Femur (tissue), 1 donor: ENCODE results near the gene MDH2.
"Not testable (repeated sequence)": the region's sequence is repeated elsewhere in the genome, so short reads cannot be mapped to it uniquely, and the experiment has no call there.

Experiments used
- DNase-seq: peaks from one replicate; pipeline ENCODE4 v3.0.0-alpha.2; 2017

Gene MDH2

DNA sequence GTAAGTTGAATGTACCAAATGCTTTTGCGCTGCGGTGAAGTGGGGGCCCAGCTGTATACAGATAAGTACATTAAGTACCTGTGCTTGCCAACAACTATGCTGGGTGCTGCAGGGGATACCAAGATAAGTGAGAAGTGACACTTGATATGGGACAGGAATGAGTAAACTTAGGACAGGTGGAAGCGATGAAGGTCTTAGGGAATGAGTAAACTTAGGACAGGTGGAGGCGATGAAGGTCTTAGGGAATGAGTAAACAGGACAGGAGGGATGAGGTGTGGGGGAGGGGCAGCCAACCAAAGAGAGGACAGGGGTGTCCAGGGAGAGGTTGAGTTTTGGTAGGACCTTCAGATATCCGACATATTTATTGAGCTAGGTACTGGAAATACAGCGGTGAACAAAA, 1.4 kb downstream of the MDH2 start:
- DNase-seq, result no peak

DNA sequence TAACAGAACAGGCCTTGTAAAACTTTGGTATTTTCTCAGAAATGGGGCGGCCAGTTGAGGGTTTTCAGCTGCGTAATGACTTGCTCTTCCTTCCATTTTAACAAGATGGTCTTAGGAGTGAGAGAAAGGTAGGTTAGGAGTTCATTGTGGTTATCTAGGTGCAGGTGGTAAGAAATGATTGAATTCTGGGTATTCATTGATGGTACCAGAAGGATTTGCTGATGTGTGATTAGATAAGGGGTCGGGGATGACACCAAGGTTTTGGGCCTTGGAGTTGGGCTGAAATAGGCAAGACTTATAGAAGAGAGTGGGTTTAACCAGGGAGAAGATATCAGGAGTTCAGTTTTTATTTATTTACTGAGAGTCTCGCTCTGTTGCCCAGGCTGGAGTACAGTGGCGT, 2.6 kb downstream of the MDH2 start:
- no peak for DNase-seq

DNA sequence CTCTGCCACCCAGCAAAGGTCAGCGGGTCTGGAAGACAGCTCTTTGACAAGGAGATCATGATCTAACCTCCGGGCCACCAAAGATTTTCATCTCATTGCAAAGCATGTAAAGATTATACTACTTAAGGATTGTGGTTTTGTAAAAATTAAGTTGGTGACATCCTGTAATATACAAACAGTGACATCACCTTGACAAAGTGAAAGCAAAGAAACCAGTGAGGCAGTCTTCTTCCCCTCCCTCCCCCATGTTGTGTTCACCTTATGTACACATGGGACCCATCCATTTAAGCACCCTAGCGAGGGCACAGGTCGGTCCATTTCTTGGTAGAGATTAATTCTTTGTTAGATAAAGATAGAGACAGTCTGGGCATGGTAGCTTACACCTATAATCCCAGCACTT, 3.9 kb downstream of the MDH2 start:
- DNase-seq, result no peak

DNA sequence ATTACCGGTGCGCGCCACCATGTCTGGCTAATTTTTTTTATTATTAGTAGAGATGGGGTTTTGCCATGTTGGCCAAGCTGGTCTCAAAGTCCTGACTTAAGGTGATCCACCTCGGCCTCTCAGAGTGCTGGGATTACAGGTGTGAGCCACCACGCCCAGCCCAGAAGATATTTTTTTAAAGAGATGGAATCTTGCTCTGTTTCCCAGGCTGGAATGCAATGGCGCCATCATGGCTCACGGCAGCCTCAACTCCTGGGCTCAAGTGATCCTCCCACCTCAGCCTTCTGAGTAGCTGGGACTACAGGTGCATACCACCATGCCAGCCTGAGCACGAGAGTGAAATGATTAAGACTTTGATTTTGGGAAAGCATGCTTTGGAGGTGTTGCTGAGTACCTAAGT, 4.8 kb downstream of the MDH2 start:
- not testable (repeated sequence) for DNase-seq

DNA sequence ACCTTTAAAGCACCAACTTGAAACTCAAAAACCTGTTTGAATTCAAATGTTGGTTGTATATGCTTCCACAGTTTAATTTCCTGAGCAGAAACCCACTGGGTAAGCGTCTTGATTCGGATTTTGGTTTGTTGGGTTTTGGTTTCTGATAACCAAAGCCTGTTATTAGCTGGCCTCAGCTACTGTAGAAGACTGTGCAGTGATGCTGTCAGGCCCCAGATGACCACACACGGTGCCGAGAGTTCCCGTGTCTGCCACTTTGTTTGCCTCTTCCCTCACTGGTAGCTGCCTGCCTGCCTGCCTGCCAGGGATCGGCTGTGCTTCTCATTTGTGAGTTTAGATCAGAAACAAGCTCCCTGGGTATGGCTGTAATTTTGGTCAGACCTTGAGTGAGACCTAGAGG, 5.6 kb downstream of the MDH2 start:
- no peak for DNase-seq

DNA sequence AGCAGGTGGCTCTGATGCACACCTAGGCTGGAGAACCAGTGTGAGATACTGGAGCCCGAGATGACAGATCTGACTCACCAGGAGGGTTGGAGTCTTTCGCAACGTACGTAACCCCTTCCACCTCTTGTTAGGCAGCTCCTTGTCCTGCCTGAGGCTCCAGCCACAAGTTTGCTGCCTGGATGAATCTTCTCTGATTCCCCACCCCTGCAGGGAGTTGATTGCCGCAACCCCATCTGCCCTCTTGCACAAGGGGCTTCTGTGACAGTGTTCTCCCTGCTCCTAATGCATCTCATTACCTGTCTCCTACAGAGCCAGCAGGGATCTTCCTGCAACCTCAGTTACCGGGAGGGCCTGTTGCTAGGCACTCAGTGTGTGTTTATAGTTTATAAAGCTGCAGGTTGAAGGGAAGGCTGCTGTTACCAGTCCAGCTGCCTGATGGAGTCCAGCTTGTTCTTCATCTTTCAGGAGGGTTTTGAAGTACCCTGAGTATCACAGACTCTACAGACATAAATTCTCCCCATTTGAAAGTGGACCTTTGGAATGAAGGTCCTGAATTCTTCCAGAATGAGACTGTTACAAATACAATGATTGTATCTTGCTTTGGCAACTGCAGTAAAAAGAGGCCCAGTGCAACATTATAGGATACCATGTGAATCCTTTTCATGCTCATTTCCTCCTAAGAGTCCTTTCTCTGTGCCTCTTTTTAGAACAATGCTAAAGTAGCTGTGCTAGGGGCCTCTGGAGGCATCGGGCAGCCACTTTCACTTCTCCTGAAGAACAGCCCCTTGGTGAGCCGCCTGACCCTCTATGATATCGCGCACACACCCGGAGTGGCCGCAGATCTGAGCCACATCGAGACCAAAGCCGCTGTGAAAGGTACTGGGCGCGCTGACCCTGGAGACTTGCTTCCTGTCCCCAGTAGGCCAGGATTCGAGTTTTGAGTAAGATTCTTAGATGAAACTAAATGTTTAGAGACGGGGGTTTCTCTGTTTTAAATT, 6.5 kb downstream of the MDH2 start:
- no peak for DNase-seq

DNA sequence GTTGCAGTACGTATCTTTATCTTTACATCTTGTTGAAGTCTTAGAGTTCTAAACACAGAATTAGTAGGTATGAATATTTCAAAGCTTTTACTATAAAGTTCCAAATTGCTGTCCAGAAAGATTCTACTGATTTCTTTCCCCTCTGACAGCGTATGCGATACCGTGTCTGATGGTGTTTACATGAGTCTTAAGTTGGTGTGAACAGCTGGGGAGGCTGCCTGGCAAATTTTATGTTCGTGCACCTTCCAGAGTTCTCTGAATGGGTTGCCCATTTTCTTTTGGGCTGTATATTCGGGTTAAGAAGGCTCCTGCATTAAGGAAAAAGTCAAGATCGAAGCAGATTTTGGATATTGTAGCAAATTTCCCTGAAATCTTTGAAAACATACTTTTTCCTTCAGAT, 8.3 kb downstream of the MDH2 start:
- no peak for DNase-seq

DNA sequence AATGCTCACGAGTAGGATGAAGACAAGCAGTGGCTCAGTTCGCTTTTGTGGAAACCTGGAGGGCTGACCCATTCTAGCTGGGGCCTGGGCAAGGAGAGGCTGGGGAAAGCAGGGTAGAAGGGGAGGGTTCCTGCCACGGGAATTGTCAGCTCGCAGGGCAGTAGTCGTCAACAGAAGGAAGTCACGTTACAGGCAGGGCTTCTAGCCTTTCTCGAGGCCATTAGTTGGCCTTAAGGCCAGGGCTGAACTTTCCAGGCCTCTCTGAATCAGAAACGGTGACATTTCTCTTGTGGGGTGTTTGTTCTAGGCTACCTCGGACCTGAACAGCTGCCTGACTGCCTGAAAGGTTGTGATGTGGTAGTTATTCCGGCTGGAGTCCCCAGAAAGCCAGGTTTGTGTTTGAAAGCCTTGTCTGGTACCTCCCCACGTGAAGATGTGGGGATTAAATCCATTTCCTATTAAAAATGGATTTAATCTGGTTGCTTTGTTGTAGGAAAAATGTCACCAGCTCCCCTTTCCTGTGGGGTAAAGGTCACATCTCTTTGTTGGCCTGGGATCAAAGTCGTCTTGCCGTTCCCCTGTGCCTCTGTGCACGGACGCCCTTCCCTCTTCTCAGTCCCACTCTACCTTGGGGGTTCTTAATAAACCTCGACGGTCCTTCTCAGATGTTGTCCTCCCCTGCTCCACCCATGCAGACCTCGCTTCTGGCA, 9.4 kb downstream of the MDH2 start:
- no peak for DNase-seq

DNA sequence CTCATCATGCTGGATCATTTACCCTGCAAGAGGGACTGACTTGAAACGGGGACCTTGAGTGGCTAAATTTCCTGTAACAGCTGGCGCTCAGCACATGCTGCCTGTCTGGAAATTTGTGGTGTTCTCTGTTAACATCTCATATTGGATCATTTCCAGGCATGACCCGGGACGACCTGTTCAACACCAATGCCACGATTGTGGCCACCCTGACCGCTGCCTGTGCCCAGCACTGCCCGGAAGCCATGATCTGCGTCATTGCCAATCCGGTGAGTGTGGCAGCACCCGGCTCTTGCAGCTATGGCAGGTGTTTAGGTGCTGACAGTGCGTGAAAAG, 9.9 kb downstream of the MDH2 start:
- no peak for DNase-seq

DNA sequence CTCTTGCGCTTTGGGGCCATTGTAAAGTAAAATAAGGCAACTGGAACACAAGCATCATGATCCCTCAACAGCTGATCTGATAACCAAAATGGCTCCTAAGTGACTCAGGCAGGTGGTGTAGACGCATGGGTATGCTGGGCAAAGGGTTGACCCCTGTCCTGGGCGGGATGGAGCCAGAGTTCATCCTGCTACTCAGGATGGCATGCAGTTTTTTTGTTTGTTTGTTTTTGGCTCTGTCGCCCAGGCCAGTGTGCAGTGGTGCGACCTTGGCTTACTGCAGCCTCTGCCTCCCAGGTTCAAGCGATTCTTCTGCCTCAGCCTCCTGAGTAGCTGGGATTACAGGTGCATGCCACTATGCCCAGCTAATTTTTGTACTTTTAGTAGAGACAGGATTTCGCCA, 10.8 kb downstream of the MDH2 start:
- DNase-seq, result not testable (repeated sequence)

DNA sequence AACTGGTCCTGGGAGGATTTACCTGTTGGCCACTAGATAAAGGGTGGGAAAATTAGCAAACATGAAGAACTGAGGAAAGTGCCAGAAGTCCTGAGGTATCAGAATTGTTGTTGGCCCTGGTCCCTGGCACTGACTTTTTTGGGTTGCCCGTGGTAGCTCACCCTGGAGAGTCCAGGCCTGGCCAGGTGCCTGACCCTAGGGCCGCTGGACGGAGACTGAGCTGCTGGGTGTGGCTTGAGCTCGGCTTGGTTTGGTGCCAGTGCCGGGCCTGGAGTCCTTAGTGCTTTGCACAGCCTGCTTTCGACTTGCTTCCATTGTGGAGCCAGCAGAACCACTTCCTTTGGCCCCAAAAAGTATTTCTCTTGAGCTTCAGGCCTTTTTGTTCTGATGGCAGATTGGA, 12.9 kb downstream of the MDH2 start:
- DNase-seq, result no peak

DNA sequence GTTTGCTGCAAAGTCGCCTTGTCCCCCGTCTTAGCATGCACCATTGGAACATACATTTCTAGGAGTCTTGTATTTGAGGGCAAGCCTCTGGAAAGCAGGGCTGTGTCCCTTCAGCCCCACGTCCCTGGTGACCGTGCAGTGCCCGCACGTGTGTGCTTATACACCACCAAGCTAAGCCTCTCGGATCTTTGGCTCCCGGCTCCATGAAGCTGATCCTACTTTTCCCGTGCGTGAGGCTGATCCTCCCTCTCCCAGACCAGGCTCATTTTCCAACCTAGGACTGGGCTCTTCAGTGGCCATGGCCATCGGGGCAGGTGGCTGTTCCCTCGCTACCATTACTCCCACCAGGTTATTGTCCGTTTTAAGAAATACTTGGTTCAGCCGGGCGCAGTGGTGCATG, 14.3 kb downstream of the MDH2 start:
- DNase-seq, result no peak

DNA sequence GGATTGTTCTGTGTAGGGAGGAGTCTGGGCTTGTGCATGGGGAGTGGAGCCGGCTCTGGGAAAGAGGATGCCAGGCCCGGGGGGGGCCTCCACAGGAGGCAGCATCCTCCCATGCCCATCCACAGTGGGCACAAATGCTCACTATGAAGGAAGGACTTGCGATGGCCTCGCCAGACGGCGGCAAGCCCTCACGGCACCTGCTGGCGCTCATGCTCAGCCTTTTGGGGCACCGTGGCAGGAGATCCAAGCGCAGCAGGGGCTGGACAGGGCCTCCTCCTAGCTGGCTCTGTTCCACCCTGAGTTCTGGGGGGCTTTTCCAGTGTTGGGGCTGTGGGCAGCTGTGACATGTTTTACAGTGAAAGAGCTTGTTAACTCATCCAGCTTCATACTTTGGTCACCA, 15.2 kb downstream of the MDH2 start:
- DNase-seq, result no peak

DNA sequence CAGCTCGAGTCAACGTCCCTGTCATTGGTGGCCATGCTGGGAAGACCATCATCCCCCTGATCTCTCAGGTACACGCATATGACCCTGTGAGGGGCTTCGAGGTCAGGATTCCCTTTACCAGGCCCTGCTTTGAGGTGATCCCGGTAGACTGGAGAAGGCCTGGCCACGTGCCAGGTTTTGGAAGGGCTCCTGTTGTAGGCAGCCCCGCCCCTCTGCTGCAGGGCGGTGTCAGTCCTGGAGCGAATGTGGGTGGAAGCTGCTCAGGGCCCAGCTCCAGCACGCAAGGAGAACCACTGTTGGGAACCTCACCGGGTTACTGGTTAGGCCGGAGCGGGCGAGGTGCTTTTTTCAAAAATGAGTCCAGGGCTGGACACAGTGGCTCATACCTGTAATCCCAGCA, 15.6 kb downstream of the MDH2 start:
- no peak for DNase-seq

DNA sequence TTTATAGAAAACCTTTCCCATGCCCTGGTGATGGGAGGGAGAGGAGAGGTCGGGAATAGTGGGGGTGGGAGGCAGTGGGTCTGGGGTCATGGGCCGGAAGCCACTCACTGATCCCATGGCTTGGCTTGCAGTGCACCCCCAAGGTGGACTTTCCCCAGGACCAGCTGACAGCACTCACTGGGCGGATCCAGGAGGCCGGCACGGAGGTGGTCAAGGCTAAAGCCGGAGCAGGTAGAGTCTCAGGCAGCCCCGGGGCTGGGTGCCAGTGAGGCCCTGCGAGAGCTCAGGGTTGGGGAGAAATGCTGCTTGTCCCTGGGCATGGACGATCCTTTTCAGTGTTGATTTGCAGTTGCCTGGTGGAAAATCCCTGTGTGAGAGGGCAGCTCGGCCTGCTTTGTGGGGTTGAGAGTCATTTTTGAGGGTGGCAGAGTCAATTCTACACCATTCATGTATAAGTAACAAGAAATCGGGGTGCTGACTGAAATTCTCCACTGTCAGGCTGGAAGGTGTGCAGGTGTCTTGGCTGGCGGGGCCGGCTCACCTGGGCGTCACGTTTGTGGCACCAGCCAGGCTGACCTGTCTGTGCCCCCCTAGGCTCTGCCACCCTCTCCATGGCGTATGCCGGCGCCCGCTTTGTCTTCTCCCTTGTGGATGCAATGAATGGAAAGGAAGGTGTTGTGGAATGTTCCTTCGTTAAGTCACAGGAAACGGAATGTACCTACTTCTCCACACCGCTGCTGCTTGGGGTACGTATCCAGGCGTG, 16.5 kb downstream of the MDH2 start:
- no peak for DNase-seq

DNA sequence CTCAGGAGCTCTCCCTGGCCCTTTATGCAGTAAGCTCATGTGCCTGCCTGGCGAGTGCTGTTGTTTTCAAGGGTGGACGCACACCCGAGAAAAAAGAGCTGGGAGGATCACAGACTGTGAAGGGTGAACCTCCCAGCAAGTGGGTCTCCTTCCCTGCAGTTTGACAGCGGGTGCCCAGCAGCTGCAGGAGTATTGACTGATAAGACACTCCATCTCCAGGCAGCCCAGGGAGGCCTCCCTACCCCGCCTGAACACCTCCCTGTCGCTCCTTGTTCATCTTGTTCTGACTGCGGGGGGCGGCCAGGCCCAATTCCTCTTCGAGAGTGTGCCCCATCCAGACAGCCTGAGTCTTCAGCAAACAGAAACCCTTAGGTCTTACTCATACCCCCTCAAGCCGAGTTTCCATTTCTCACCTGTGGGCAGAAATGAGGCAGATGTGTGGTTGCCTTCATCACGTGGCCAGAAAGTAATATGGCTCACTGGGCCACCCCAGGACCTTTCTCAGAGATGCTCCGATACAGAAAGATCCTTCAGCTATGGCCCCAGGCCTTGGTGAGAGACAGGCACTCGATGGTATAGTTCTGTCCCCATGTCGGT, 17.2 kb downstream of the MDH2 start:
- no peak for DNase-seq

DNA sequence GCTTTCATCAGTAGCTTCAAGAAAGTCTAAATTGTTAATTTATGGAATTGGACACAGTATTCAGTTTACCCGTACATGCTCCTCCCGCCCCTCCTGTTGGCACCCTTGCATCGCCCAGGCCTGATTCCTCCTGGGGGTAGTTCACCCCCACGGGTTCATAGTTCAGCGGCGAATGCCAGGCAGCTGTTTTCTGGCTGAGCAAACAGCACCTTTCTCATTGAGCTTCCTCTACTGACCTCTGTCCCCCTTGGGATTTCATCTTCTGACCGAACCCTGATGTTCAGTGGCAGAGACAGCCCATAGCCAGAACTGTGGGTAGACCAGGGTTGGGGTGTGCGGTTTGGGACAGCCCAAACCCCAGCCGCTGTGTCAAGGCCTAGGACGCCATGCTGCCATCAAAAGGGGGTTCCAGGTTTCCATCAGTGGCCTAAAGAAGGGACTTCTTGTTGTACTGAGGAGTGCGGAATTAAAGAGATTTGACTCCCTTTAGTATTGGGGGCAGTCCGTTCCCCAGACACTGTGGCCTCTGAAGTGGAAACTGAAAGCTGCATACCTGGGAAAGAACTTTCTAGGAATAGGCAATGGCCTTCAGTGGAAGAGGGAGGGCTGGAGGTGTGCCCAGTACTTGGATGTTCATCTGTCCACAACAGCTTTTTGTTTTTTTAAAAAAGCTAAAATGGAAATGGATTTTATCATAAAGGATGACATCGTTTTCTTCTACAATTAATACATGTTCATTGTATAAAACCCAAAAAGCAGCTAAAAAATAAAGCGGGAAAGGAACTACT, 19.0 kb downstream of the MDH2 start:
- no peak for DNase-seq

DNA sequence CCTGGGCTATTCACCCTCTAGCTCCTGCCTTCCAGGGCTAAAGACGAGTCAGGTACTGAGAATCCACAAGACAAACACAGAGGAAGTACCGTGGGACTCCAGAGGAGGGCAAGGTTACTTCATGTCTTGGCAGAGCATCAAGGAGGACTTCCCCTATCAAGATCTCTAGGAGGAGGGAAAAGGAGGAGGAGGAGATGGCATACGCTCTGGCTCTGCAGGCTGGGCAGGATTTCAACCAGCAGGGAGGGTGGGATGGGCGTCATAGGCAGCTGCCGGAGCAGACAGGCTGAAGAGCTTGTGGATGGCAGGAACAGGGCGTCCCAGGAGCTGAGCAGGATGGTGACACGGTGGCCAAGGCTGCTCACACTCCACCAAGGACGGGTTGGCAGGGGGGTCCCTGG, 21.3 kb downstream of the MDH2 start:
- DNase-seq, result peak; percentile 32

DNA sequence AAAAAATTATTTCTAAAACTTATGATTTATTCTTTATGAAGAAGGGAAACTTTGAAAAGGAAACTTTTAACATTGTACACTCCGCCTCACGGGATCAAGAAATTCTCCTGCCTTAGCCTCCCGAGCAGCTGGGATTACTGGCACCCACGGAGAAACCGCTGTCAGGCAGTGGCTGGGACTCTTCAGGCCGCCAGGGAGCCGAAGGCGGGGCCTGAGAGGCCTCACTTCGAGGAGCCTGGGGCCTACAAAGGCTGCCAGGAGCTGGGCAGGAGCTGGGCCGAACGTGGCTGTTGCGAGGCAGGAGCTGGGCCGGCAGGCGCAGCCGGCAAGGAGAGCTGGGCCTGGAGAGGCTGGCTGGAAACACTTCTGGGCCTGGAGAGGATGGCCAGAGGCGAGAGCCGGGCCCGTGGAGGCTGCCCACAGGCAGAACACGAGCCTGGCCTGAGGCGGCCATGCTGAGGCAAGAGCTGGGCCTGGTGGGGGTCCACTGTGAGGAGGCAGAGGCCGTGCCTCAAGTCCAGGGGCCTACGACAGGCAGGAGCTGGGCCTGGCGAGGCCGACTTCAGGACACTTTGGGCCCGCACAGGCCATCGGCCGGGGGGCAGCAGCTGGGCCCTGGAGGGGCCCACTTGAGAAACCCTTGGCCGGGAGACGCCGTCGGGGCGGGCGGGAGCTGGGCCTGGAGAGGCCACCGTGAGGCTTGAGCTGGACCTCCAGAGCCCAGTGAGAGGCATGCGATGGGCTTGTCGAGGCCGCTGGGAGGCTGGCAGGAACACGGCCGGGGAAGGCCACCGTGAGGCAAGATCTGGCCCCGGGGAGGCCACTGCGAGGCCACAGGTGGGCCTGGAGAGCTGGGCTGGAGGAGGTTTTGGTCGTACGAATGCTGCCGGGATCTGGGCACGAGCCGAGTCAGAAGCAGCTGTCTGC, 23.7 kb downstream of the MDH2 start:
- no peak for DNase-seq

DNA sequence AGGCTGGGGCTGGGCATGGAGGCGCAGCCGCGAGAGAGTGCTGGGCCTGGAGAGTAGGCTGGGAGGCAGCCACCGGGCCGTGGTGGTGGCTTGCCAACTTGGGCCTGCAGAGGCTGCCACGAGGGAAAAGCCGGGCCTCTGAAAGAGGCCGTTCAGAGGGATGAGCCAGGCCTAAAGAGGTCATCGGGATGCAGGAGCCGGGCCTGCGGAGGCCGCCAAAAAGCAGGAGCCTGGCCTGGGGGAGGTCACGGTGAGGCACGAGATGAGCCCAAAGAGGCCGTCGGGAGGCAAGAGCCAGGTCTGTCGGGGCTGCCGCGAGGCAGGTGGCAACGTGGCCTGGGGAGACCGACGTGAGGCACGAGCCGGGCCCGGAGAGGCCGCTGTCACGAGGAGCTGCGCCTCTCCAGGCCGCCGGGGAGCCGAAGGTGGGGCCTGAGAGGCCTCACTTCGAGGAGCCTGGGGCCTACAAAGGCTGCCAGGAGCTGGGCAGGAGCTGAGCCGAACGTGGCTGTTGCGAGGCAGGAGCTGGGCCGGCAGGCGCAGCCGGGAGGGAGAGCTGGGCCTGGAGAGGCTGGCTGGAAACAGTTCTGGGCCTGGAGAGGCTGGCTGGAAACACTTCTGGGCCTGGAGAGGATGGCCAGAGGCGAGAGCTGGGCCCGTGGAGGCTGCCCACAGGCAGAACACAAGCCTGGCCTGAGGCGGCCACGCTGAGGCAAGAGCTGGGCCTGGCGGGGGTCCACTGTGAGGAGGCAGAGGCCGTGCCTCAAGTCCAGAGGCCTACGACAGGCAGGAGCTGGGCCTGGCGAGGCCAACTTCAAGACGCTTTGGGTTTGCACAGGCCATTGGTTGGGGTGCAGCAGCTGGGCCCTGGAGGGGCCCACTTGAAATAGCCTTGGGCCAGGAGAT, 24.6 kb downstream of the MDH2 start:
- DNase-seq, result no peak
